ENCODE data around the gene PKMYT1.
"Not testable (repeated sequence)": the region's sequence is repeated elsewhere in the genome, so short reads cannot be mapped to it uniquely, and the experiment has no call there.

Gene PKMYT1

GRCh38 chr16:2933701-2934100 lies 46.5 kb downstream of the PKMYT1 start:
- no peak for DNase-seq (ENCODE audit: low read depth)
- no peak for TF ChIP-seq MAX (IDR thresholded peaks at IDR 0.05; ENCODE audit: low read depth, low read length)

GRCh38 chr16:2933136-2933535 lies 47.1 kb downstream of the PKMYT1 start:
- no peak for TF ChIP-seq POLR2A (IDR thresholded peaks at IDR 0.05; ENCODE audit: extremely low read depth, insufficient read length)
- TF ChIP-seq MYC (IDR thresholded peaks at IDR 0.05; ENCODE audit: low read depth, low read length): no peak
- TF ChIP-seq MAX (IDR thresholded peaks at IDR 0.05; ENCODE audit: low read depth, low read length): no peak
- no peak for TF ChIP-seq CTCF (IDR thresholded peaks at IDR 0.05; ENCODE audit: low read depth, low read length)
- no peak overlapping the region for H3K4me3 ChIP-seq (ENCODE audit: low read depth, low read length)
- no peak for DNase-seq (ENCODE audit: low read depth)

More at GRCh38 chr16:2933701-2934100, 46.5 kb downstream of the PKMYT1 start:
- no peak overlapping the region for H3K4me3 ChIP-seq (ENCODE audit: low read depth, low read length)

GRCh38 chr16:2931231-2931914 lies 48.9 kb downstream of the PKMYT1 start:
- not testable (repeated sequence) for DNase-seq (ENCODE audit: low read depth); H3K4me3 ChIP-seq (ENCODE audit: low read depth, low read length)

- H3K4me3 ChIP-seq (ENCODE audit: low read depth, low read length): no peak overlapping the region
- no peak for TF ChIP-seq CTCF (IDR thresholded peaks at IDR 0.05; ENCODE audit: low read depth, low read length)
- no peak for TF ChIP-seq POLR2A (IDR thresholded peaks at IDR 0.05; ENCODE audit: extremely low read depth, insufficient read length)
- no peak for TF ChIP-seq MAX (IDR thresholded peaks at IDR 0.05; ENCODE audit: low read depth, low read length)
- no peak for TF ChIP-seq MYC (IDR thresholded peaks at IDR 0.05; ENCODE audit: low read depth, low read length)
- no peak for DNase-seq (ENCODE audit: low read depth)
Measured at GRCh38 chr16:2930236-2930635, 50.0 kb downstream of the PKMYT1 start.

GRCh38 chr16:2929693-2930092 lies 50.6 kb downstream of the PKMYT1 start:
- H3K4me3 ChIP-seq (ENCODE audit: low read depth, low read length): no peak overlapping the region
- TF ChIP-seq MAX (IDR thresholded peaks at IDR 0.05; ENCODE audit: low read depth, low read length) (no peak), POLR2A (IDR thresholded peaks at IDR 0.05; ENCODE audit: extremely low read depth, insufficient read length) (no peak), CTCF (IDR thresholded peaks at IDR 0.05; ENCODE audit: low read depth, low read length) (no peak), MYC (IDR thresholded peaks at IDR 0.05; ENCODE audit: low read depth, low read length) (no peak)
- no peak for DNase-seq (ENCODE audit: low read depth)

GRCh38 chr16:2928796-2929195 lies 51.5 kb downstream of the PKMYT1 start:
- TF ChIP-seq MYC (IDR thresholded peaks at IDR 0.05; ENCODE audit: low read depth, low read length): no peak
- TF ChIP-seq MAX (IDR thresholded peaks at IDR 0.05; ENCODE audit: low read depth, low read length): no peak
- no peak for TF ChIP-seq POLR2A (IDR thresholded peaks at IDR 0.05; ENCODE audit: extremely low read depth, insufficient read length)
- no peak for TF ChIP-seq CTCF (IDR thresholded peaks at IDR 0.05; ENCODE audit: low read depth, low read length)
- no peak for DNase-seq (ENCODE audit: low read depth)
- H3K4me3 ChIP-seq (ENCODE audit: low read depth, low read length): no peak overlapping the region

- not testable (repeated sequence) for DNase-seq (ENCODE audit: low read depth); H3K4me3 ChIP-seq (ENCODE audit: low read depth, low read length)
Measured at GRCh38 chr16:2928151-2928550, 52.1 kb downstream of the PKMYT1 start.
